Measurements from ENCODE around the gene SRM.
"Not testable (repeated sequence)": the region's sequence is repeated elsewhere in the genome, so short reads cannot be mapped to it uniquely, and the experiment has no call there.

SRM gene

GRCh38 chr1:11052839-11053757, 6.7 kb downstream of the SRM start:
- Histone ChIP-seq H3K14ac (ENCODE audit: low read length in 2 of 2) (no peak overlapping the region), H2AFZ (ENCODE audit: low read depth, low read length) (no peak overlapping the region), H2BK12ac (ENCODE audit: low read length in 2 of 2) (no peak overlapping the region), H3K18ac (ENCODE audit: low read depth in 1 of 2, low read length in 2 of 2) (no peak overlapping the region), H3K4me3 (ENCODE audit: insufficient read depth in 1 of 2, low read depth in 1 of 2, low read length in 2 of 2) (no peak overlapping the region), H2BK5ac (ENCODE audit: low read depth, low read length, poor library complexity, severe bottlenecking) (no peak overlapping the region), H4K8ac (ENCODE audit: low read length) (no peak overlapping the region), H3K4me1 (ENCODE audit: control insufficient read depth, insufficient read depth, low read depth, low read length) (peaks cover 2% of the 10 kb centered on the region), H3K4me2 (ENCODE audit: low read length, poor library complexity, severe bottlenecking) (no peak overlapping the region), H3K27ac (ENCODE audit: low read length, poor library complexity, severe bottlenecking) (no peak overlapping the region), H3K9ac (ENCODE audit: low read length) (no peak overlapping the region), H4K91ac (ENCODE audit: low read length) (no peak overlapping the region), H3K23ac (ENCODE audit: low read length in 2 of 2) (no peak overlapping the region), H3K9me3 (ENCODE audit: control insufficient read depth, low read length) (no peaks in the 10 kb centered on the region), H3K27me3 (ENCODE audit: control insufficient read depth in 1 of 2, insufficient read depth in 1 of 2, low read length in 2 of 2) (peaks cover 0 to 6% of the 10 kb centered on the region in 2 experiments), H2BK120ac (ENCODE audit: low read depth, low read length) (no peak overlapping the region), H3K79me1 (replicated peaks; ENCODE audit: low read length, poor library complexity, severe bottlenecking) (peaks cover 15% of the 10 kb centered on the region), H2AK5ac (ENCODE audit: low read length, severe bottlenecking) (no peak overlapping the region), H3K36me3 (ENCODE audit: control insufficient read depth in 1 of 2, insufficient read depth in 2 of 2, low read depth in 1 of 2, low read length in 2 of 2) (peaks cover 30 to 54% of the 10 kb centered on the region in 2 experiments), H3K4ac (ENCODE audit: low read depth in 1 of 2, low read length in 2 of 2) (no peak overlapping the region), H2BK15ac (ENCODE audit: low read depth, poor library complexity, severe bottlenecking) (no peak overlapping the region)
- DNase-seq = no peak
- 80% methylated on average over 28 of the region's 29 CpGs for WGBS

- WGBS = 78% methylated on average over 19 of the region's 19 CpGs
- Histone ChIP-seq H3K9ac (ENCODE audit: low read length) (no peak overlapping the region), H4K8ac (ENCODE audit: low read length) (no peak overlapping the region)
Measured at GRCh38 chr1:11051781-11052511, 7.9 kb downstream of the SRM start.

GRCh38 chr1:11051121-11051520, 8.7 kb downstream of the SRM start:
- H3K36me3 ChIP-seq (ENCODE audit: control insufficient read depth in 1 of 2, insufficient read depth in 2 of 2, low read depth in 1 of 2, low read length in 2 of 2) = peaks cover 12 to 34% of the 10 kb centered on the region in 2 experiments
- H2AK5ac ChIP-seq (ENCODE audit: low read length, severe bottlenecking); H3K4me3 ChIP-seq (ENCODE audit: insufficient read depth in 1 of 2, low read depth in 1 of 2, low read length in 2 of 2); H2BK12ac ChIP-seq (ENCODE audit: low read length in 2 of 2); H2BK15ac ChIP-seq (ENCODE audit: low read depth, poor library complexity, severe bottlenecking); H3K23ac ChIP-seq (ENCODE audit: low read length in 2 of 2); H4K8ac ChIP-seq (ENCODE audit: low read length); H3K4ac ChIP-seq (ENCODE audit: low read depth in 1 of 2, low read length in 2 of 2); H3K9ac ChIP-seq (ENCODE audit: low read length); H3K4me2 ChIP-seq (ENCODE audit: low read length, poor library complexity, severe bottlenecking); DNase-seq; H3K4me1 ChIP-seq (ENCODE audit: control insufficient read depth, insufficient read depth, low read depth, low read length); H2AFZ ChIP-seq (ENCODE audit: low read depth, low read length); H3K14ac ChIP-seq (ENCODE audit: low read length in 2 of 2); H3K9me3 ChIP-seq (ENCODE audit: control insufficient read depth, low read length); H2BK5ac ChIP-seq (ENCODE audit: low read depth, low read length, poor library complexity, severe bottlenecking); H3K27me3 ChIP-seq (ENCODE audit: control insufficient read depth in 1 of 2, insufficient read depth in 1 of 2, low read length in 2 of 2); H4K91ac ChIP-seq (ENCODE audit: low read length); H3K27ac ChIP-seq (ENCODE audit: low read length, poor library complexity, severe bottlenecking); H2BK120ac ChIP-seq (ENCODE audit: low read depth, low read length); H3K18ac ChIP-seq (ENCODE audit: low read depth in 1 of 2, low read length in 2 of 2); H3K79me1 ChIP-seq (replicated peaks; ENCODE audit: low read length, poor library complexity, severe bottlenecking): not testable (repeated sequence)
- WGBS = 95% methylated on average over 9 of the region's 10 CpGs

More at GRCh38 chr1:11051781-11052511, 7.9 kb downstream of the SRM start:
- Histone ChIP-seq H3K14ac (ENCODE audit: low read length in 2 of 2) (no peak overlapping the region), H3K4me2 (ENCODE audit: low read length, poor library complexity, severe bottlenecking) (no peak overlapping the region), H2BK5ac (ENCODE audit: low read depth, low read length, poor library complexity, severe bottlenecking) (no peak overlapping the region), H3K9me3 (ENCODE audit: control insufficient read depth, low read length) (no peaks in the 10 kb centered on the region), H3K27ac (ENCODE audit: low read length, poor library complexity, severe bottlenecking) (no peak overlapping the region), H2AK5ac (ENCODE audit: low read length, severe bottlenecking) (no peak overlapping the region), H3K4me1 (ENCODE audit: control insufficient read depth, insufficient read depth, low read depth, low read length) (no peaks in the 10 kb centered on the region), H3K23ac (ENCODE audit: low read length in 2 of 2) (no peak overlapping the region), H2BK120ac (ENCODE audit: low read depth, low read length) (no peak overlapping the region), H2AFZ (ENCODE audit: low read depth, low read length) (no peak overlapping the region), H3K18ac (ENCODE audit: low read depth in 1 of 2, low read length in 2 of 2) (no peak overlapping the region), H3K27me3 (ENCODE audit: control insufficient read depth in 1 of 2, insufficient read depth in 1 of 2, low read length in 2 of 2) (peaks cover 0 to 6% of the 10 kb centered on the region in 2 experiments), H2BK15ac (ENCODE audit: low read depth, poor library complexity, severe bottlenecking) (no peak overlapping the region), H4K91ac (ENCODE audit: low read length) (no peak overlapping the region), H2BK12ac (ENCODE audit: low read length in 2 of 2) (no peak overlapping the region), H3K36me3 (ENCODE audit: control insufficient read depth in 1 of 2, insufficient read depth in 2 of 2, low read depth in 1 of 2, low read length in 2 of 2) (peaks cover 21 to 42% of the 10 kb centered on the region in 2 experiments), H3K4ac (ENCODE audit: low read depth in 1 of 2, low read length in 2 of 2) (no peak overlapping the region), H3K79me1 (replicated peaks; ENCODE audit: low read length, poor library complexity, severe bottlenecking) (peaks cover 8% of the 10 kb centered on the region), H3K4me3 (ENCODE audit: insufficient read depth in 1 of 2, low read depth in 1 of 2, low read length in 2 of 2) (no peak overlapping the region)
- no peak for DNase-seq

Measured in mesenchymal stem cell (in vitro differentiated cells and primary cell).